ENCODE data around the gene REPIN1.

The REPIN1 gene

DNA sequence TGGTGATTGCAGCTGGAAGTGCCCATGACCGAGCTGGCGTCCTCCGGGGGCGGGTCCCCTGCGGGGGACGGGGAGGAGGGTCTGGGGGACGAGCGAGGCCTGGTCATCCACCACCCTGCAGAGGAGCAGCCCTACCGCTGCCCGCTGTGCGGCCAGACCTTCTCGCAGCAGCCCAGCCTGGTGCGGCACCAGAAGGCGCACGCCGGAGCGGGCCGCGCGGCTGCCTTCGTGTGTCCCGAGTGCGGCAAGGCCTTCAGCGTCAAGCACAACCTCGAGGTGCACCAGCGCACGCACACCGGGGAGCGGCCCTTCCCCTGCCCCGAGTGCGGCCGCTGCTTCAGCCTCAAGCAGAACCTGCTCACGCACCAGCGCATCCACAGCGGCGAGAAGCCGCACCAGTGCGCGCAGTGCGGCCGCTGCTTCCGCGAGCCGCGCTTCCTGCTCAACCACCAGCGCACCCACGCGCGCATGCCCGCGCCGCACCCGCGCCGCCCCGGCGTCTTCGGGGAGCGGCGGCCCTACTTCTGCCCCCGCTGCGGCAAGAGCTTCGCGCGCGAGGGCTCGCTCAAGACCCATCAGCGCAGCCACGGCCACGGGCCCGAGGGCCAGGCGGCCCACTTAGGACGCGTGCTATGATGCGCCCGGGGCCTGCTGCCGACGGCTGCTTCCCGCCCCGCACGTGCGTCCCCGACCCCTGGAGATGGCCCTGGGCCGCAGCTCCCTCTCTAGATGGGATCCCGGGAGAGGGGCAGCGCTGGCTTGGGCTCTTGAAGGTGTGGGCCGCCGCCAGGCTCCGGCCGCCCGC, 39.2 kb downstream of the REPIN1 start:
- DNase-seq (ENCODE audit: low read depth) = no peak

- no peak for DNase-seq (ENCODE audit: low read depth)
These were observed 40.0 kb downstream of the REPIN1 start for GRCh38 chr7:150408393-150409299.

DNA sequence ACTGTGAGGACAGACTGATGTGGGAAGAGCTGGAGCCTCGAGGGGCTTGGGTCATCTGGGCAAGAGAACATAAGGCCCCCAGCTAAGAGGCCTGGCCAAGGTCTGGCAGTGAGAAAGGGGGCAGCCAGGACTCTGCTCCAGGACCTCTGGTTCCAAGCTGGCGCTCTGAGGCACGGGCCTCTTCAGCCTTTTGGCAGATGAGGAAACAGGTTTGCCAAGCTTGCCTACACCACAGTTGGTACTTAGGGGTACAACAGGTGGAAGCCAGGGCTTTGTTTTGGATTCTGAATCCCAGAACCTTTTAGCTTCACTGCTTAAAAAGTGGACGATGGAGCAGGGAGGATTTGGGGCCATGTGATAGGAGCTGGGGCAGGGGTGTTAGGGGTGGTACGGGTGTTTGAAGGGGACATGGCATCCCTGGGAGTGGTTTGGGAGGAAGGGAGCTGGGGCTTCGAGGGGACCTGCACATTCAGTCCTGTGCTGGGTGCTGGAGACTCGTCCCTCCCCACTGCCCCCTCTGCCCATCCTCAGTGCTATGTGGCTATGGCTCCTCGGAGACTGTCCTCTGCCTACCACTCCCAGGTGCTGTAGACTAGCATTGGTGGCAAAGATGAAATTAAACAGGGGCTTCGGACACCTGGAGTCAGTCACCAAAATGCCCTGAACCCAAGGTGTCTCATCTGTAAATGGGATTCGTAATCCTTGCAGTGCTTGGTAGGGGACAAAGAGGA, 40.8 kb downstream of the REPIN1 start:
- no peak for DNase-seq (ENCODE audit: low read depth)

DNA sequence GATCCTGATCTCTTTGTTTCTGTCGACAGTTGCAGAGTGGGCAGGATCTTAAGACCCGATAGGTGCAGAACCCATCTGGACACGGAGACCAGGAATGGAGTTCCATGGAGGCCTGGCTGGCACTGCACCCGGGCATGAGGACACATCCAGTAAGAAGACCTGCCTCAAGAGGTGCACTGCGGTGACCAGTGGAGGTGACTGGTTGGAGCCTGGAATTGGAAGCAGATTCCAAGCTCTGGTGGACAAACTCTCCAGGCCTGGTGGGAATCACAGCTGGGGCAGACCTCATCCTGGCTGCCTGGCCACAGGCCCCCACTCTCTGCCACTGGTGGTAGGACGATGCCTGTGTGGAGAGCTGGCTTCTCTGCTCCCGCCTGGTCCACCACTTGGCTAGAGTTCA, 41.5 kb downstream of the REPIN1 start:
- DNase-seq (ENCODE audit: low read depth) = no peak

DNA sequence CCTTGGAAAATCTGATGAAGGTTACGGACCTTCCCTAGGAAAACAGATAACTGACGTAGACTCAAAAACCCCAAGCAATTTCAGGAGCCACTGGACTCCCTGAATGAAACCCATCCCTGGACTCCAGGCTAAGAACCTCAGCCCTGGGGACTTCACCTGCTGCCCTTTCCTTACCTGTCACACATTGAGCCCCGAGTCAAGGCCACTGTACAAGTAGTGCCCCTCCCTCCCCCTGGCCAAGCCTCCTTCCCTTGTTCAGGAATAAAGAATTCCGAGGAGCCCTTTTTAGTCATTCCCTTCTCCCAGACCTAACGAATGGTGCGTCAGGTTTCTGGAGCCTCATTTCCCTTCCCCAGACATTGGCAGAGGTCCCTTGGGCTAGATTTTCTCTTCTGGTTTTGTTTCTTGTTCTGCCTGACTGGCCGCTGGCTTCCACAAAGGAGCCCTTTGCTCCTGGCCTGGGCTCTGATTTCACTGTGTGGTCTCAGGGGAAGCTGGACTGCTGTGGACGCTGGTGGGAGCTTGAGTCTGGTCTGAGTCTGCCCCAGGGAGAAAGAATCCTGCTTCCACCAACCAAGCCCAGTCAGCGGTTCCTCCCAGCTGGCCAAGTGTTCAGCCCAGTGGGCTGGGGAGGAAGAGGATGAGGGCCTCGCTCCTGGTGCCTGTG, 42.2 kb downstream of the REPIN1 start:
- no peak for DNase-seq (ENCODE audit: low read depth)

DNA sequence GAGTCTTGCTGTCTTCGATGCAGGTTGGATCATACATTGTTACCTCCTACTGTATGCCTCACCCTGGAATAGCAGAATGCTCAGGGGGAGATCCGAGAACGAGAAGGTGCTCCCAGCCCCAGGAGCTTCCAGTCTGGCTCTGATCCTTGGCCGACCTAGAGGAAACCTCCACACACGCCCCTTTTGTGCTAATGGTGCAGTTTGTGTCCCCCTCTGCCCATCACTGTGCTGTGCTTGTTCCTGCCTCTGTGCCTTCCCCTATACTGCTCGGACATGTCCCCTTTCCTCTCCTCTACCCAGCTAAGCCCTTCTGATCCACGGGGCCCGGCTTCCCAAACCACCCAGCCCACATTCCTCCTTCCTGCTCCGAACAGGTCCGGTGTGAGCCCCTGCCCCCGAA, 43.0 kb downstream of the REPIN1 start:
- DNase-seq (ENCODE audit: low read depth) = no peak

DNA sequence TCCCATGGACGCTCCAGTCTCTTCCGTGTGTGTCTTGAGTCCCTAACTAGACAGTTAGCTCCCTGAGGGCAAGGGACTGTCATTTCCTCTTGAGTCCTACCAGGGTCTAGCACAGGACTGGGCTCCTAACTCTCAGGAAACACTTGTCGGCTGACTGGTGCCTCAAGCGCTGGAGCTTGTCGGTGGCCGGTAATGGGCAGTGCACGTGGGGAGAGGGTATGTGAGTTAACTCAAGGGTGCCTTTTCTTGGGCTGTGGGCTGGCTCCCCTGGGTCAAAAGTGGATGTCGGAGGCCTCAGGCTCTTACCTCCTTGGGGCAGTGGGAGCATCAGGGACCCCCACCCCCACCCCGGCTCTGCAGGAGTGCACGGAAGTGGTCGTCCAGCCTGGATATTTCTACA, 43.4 kb downstream of the REPIN1 start:
- no peak for DNase-seq (ENCODE audit: low read depth)

- no peak for DNase-seq (ENCODE audit: low read depth)
These were observed 44.2 kb downstream of the REPIN1 start for GRCh38 chr7:150412518-150413488.

GRCh38 chr7:150413640-150414081, 45.0 kb downstream of the REPIN1 start:
- DNase-seq (ENCODE audit: low read depth) = no peak

DNA sequence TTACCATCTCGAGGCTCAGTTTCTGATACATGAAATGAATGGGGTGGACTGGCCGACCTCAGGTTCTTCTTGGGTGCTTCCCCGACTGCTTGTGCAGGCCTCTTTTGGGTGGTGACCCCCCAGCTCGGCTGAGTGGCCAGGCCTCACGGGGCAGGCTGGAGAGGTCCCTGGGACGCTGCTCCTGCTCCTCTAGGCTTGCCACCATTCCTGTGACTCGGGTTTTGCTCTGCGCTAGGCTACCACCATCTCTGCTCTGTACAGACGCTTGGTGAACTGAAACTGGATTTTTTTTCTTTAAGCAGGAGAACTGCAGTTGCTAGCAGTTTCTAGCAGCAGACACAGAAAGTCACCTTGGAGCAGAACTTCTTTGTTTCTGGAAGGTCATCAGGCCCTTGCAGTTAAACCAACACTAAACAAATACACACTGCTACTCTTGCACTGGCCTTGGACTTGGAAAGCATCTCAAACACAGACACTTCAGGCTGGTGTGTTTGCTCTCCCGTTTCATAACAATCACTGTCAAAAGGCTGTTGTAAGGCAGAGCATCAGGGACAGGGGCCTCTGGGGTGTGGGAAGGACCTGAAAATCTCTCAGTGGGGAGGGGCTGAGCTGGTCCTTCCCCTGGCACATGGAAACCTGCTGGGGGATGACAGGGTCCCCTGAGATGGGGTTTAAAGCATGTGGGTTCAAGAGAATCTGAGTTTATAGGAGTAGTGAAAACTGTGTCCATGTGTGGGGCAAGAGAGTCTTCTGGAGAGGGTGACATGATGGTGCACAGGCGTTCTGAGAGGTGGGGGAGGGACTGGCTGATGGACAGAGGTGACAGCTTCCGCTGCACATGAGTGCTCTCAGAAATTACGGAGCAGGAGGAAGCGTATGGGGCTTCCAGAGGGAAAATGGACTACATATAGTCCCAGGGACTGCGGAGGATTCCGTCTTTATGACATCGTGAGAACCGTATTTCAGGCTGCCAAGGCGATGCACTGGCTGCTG, 46.8 kb downstream of the REPIN1 start:
- DNase-seq (ENCODE audit: low read depth) = no peak

GRCh38 chr7:150417239-150417638, 48.6 kb downstream of the REPIN1 start:
- no peak for DNase-seq (ENCODE audit: low read depth)

- DNase-seq (ENCODE audit: low read depth) = no peak
These were observed 49.2 kb downstream of the REPIN1 start for GRCh38 chr7:150417863-150418262.

GRCh38 chr7:150420242-150420641, 51.6 kb downstream of the REPIN1 start:
- no peak for DNase-seq (ENCODE audit: low read depth)

- no peak for DNase-seq (ENCODE audit: low read depth)
These were observed 52.5 kb downstream of the REPIN1 start for GRCh38 chr7:150420987-150421674.

DNA sequence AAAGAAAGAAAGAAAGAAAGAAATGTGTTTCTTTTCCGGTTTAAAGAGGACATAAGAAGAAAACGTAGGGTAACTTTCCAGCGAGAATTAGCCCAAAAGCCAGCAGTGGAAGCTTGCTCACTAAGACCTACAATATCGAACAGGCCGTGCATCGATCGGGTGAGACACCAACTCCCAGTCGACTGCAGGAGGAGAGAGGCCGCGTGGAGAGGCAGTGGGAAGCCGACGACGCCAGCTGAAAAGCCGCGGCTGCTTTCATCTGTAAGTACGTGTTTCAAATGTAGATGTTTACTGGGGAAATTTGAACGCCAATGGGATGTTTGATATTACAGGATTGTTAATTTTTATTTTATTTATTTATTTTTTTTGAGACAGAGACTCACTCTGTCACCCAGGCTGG, 53.2 kb downstream of the REPIN1 start:
- DNase-seq (ENCODE audit: low read depth) = no peak
